ENCODE measurements around the gene ATP5PD.
"Not testable (repeated sequence)": the region's sequence is repeated elsewhere in the genome, so short reads cannot be mapped to it uniquely, and the experiment has no call there.

Gene ATP5PD

DNA sequence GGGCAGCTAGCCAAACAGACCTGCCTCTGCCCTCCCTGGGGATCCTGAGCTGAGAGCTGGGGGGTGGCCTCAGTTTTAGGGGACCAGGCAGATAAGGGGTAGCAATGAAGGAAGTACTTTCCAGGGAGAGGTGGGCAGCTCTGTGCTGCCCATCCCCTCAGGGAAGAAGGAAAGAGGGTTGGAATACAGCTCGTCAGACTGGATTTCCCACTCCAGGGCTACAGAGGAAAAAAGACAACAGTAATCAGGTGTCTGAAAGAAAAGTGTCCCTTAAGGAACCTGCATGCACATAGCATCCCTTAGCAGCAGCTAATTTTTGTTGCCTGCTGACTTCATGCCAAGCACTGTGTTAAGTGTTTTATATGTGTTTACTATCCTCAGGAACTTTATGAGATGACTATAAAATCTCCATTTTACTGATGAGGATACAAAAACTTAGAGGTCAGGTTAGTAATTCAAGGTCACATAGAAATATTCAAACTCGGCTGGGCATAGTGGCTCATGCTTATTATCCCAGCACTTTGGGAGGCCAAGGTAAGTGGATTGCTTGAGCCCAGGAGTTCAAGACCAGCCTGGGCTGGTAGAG, 37.5 kb downstream of the ATP5PD start:
- Histone ChIP-seq H3K4me1 (ENCODE audit: low read length) (peaks cover 8% of the 10 kb centered on the region), H3K9me2 (replicated peaks; ENCODE audit: insufficient read depth, low read length) (no peaks in the 10 kb centered on the region), H2AFZ (ENCODE audit: low read length) (no peak overlapping the region), H3K27me3 (replicated peaks; ENCODE audit: insufficient read depth, low read length) (peaks cover 53% of the 10 kb centered on the region), H3K9me3 (replicated peaks; ENCODE audit: insufficient read depth, low read length) (no peaks in the 10 kb centered on the region), H3K36me3 (replicated peaks; ENCODE audit: insufficient read depth, low read length) (no peaks in the 10 kb centered on the region), H3K9ac (ENCODE audit: low read length) (no peak overlapping the region), H3K4me3 (ENCODE audit: low read length) (no peak overlapping the region), H3K27ac (ENCODE audit: low read length) (no peak overlapping the region), H4K20me1 (ENCODE audit: insufficient read depth, low read length) (no peaks in the 10 kb centered on the region), H3K4me2 (ENCODE audit: low read depth, low read length) (no peak overlapping the region), H3F3A (ENCODE audit: insufficient read depth, low read length) (no peaks in the 10 kb centered on the region), H3K79me2 (ENCODE audit: low read length) (peaks cover 15% of the 10 kb centered on the region)
- DNase-seq: no peak
- TF ChIP-seq EZH2 (optimal IDR thresholded peaks at IDR 0.05; ENCODE audit: low read depth, low read length) (no peak), EZH2phosphoT487 (IDR thresholded peaks at IDR 0.05; ENCODE audit: low read length) (no peak), CTCF (IDR thresholded peaks at IDR 0.05; ENCODE audit: low read length) (no peak)

DNA sequence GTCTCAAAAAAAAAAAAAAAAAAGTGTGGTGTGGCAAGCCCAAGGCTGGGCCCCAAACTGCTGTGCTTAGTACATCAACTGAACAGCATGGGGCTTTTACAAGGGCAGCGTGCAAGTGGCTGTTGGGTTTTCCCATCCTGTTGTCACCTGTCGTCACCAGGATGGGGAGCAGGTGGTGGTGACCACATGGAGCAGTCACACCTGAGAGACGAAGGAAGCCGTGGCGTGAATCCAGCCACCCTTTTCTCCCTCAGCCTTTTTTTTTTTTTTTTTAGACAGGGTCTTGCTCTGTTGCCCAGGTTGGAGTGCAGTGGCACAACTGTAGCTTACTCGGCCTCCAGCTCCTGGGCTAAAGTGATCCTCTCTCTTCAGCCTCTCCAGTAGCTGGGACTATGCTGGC, 38.4 kb downstream of the ATP5PD start:
- Histone ChIP-seq H3K36me3 (replicated peaks; ENCODE audit: insufficient read depth, low read length) (no peaks in the 10 kb centered on the region), H3K4me3 (ENCODE audit: low read length) (no peak overlapping the region), H3K4me1 (ENCODE audit: low read length) (peaks cover 2% of the 10 kb centered on the region), H3K9ac (ENCODE audit: low read length) (no peak overlapping the region), H2AFZ (ENCODE audit: low read length) (no peak overlapping the region), H3K27ac (ENCODE audit: low read length) (no peak overlapping the region), H3K27me3 (replicated peaks; ENCODE audit: insufficient read depth, low read length) (peaks cover 54% of the 10 kb centered on the region), H3K9me3 (replicated peaks; ENCODE audit: insufficient read depth, low read length) (no peaks in the 10 kb centered on the region), H3K9me2 (replicated peaks; ENCODE audit: insufficient read depth, low read length) (no peaks in the 10 kb centered on the region), H3F3A (ENCODE audit: insufficient read depth, low read length) (no peaks in the 10 kb centered on the region), H3K79me2 (ENCODE audit: low read length) (peaks cover 8% of the 10 kb centered on the region), H4K20me1 (ENCODE audit: insufficient read depth, low read length) (no peaks in the 10 kb centered on the region), H3K4me2 (ENCODE audit: low read depth, low read length) (no peak overlapping the region)
- TF ChIP-seq CTCF (IDR thresholded peaks at IDR 0.05; ENCODE audit: low read length) (no peak), EZH2 (optimal IDR thresholded peaks at IDR 0.05; ENCODE audit: low read depth, low read length) (no peak), EZH2phosphoT487 (IDR thresholded peaks at IDR 0.05; ENCODE audit: low read length) (no peak)
- DNase-seq: no peak

GRCh38 chr17:75006653-75007052, 40.1 kb downstream of the ATP5PD start:
- TF ChIP-seq EZH2 (optimal IDR thresholded peaks at IDR 0.05; ENCODE audit: low read depth, low read length) (no peak), CTCF (IDR thresholded peaks at IDR 0.05; ENCODE audit: low read length) (no peak), EZH2phosphoT487 (IDR thresholded peaks at IDR 0.05; ENCODE audit: low read length) (no peak)
- Histone ChIP-seq H3K4me2 (ENCODE audit: low read depth, low read length) (no peak overlapping the region), H4K20me1 (ENCODE audit: insufficient read depth, low read length) (no peaks in the 10 kb centered on the region), H3K27ac (ENCODE audit: low read length) (no peak overlapping the region), H3K4me3 (ENCODE audit: low read length) (no peak overlapping the region), H3K79me2 (ENCODE audit: low read length) (no peaks in the 10 kb centered on the region), H3K4me1 (ENCODE audit: low read length) (no peaks in the 10 kb centered on the region), H2AFZ (ENCODE audit: low read length) (no peak overlapping the region), H3F3A (ENCODE audit: insufficient read depth, low read length) (no peaks in the 10 kb centered on the region), H3K27me3 (replicated peaks; ENCODE audit: insufficient read depth, low read length) (peaks cover 69% of the 10 kb centered on the region), H3K9ac (ENCODE audit: low read length) (no peak overlapping the region), H3K36me3 (replicated peaks; ENCODE audit: insufficient read depth, low read length) (no peaks in the 10 kb centered on the region), H3K9me2 (replicated peaks; ENCODE audit: insufficient read depth, low read length) (no peaks in the 10 kb centered on the region), H3K9me3 (replicated peaks; ENCODE audit: insufficient read depth, low read length) (no peaks in the 10 kb centered on the region)
- no peak for DNase-seq

DNA sequence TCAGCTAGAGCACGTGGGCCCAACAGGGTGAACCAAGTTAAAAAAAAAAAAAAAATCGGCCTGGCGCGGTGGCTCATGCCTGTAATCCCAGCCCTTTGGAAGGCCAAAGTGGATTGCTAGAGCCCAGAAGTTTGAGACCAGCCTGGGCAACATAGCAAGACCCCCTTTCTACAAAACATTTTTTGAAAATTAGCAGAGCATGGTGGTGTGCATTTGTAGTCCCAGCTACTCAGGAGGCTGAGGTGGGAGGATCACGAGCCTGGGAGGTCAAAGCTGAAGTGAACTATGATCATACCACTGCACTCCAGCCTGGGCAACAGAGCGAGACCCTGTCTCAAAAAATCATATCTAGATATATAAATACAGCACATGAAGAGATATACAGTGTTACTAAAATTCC, 40.7 kb downstream of the ATP5PD start:
- not testable (repeated sequence) for H3K4me3 ChIP-seq (ENCODE audit: low read length); H3K4me1 ChIP-seq (ENCODE audit: low read length); H4K20me1 ChIP-seq (ENCODE audit: insufficient read depth, low read length); DNase-seq; H3K9me2 ChIP-seq (replicated peaks; ENCODE audit: insufficient read depth, low read length); H3F3A ChIP-seq (ENCODE audit: insufficient read depth, low read length); H3K79me2 ChIP-seq (ENCODE audit: low read length); H3K36me3 ChIP-seq (replicated peaks; ENCODE audit: insufficient read depth, low read length); H3K4me2 ChIP-seq (ENCODE audit: low read depth, low read length); H3K27ac ChIP-seq (ENCODE audit: low read length); H3K9ac ChIP-seq (ENCODE audit: low read length); H3K9me3 ChIP-seq (replicated peaks; ENCODE audit: insufficient read depth, low read length); H2AFZ ChIP-seq (ENCODE audit: low read length)
- H3K27me3 ChIP-seq (replicated peaks; ENCODE audit: insufficient read depth, low read length): peaks cover 75% of the 10 kb centered on the region
